Heart right ventricle (tissue), 16 donors: ENCODE measurements around the gene SLC25A11. TPM values are rescaled to one million over a fixed set of nuclear protein-coding genes. Genes with fewer than 3 reads are reported as not detected.

Experiments used
- ATAC-seq, 8 donors: fragments of 200-7000 bp; cut with Tn5 transposase; one replicate each; pipeline ENCODE4 v1.9.1; 2020; ENCODE audit warnings: mild to moderate bottlenecking in 8 of 8, moderate library complexity in 8 of 8, moderate number of reproducible peaks in 1 of 8
- DNase-seq, 2 donors: peaks; one replicate each; pipeline ENCODE4 v3.0.0-alpha.2; 2020
- H3K27ac ChIP-seq, 10 donors: fragments of 200-600 bp; sonication (generic) in 2 of 10; one replicate each; pipeline versions ENCODE4 v1.5.0 to v1.8.0; 2020 to 2022; ENCODE audit warnings: mild to moderate bottlenecking in 3 of 10
- H3K27me3 ChIP-seq, 7 donors: fragments of 200-600 bp; one replicate each; pipeline ENCODE4 v1.8.0; 2021 to 2022; ENCODE audit warnings: mild to moderate bottlenecking in 2 of 7
- H3K36me3 ChIP-seq, 9 donors: fragments of 200-600 bp; sonication (generic) in 1 of 9; one replicate each; pipeline versions ENCODE4 v1.5.0 to v1.8.0; 2020 to 2022; ENCODE audit warnings: mild to moderate bottlenecking in 2 of 9
- H3K4me1 ChIP-seq, 9 donors: fragments of 200-600 bp; sonication (generic) in 1 of 9; one replicate each; pipeline versions ENCODE4 v1.5.0 to v1.8.0; 2020 to 2022; ENCODE audit warnings: mild to moderate bottlenecking in 4 of 9
- H3K4me3 ChIP-seq, 10 donors: fragments of 200-600 bp; sonication (generic) in 2 of 10; one replicate each; pipeline versions ENCODE4 v1.5.0 to v1.8.0; 2020 to 2022; ENCODE audit warnings: mild to moderate bottlenecking in 7 of 10, moderate library complexity in 2 of 10
- H3K9me3 ChIP-seq, 11 donors: fragments of 200-600 bp in 10 of 11; sonication (generic) in 2 of 11; one replicate each; pipeline versions ENCODE4 v1.5.0 to v1.8.0; 2013 to 2022; ENCODE audit warnings: mild to moderate bottlenecking in 2 of 11, control low read depth in 1 of 11, moderate library complexity in 1 of 11
- CTCF ChIP-seq, 9 donors: fragments of 200-600 bp; sonication (generic) in 2 of 9; IDR thresholded peaks; one replicate each; pipeline versions ENCODE4 v1.5.0 to v1.8.0; 2021 to 2022; ENCODE audit warnings: antibody characterized with exemption in 9 of 9, mild to moderate bottlenecking in 5 of 9, moderate library complexity in 1 of 9
- WGBS, 2 donors: extraction: QIAGEN DNeasy Blood & Tissue Kit; methylation state at CpG; one replicate each; pipeline ENCODE4 v1.1.7; 2013; ENCODE audit warnings: inconsistent platforms in 1 of 2; 5-methylcytosine and 5-hydroxymethylcytosine counted together
- intact Hi-C, 10 donors: fragments of 100-400 bp; cut with DNase I; formaldehyde crosslinking; loops; one replicate each; pipeline versions ENCODE4 v1.11.1 to v1.14.2; 2022
- polyA plus RNA-seq, 2 donors: library from polyadenylated mRNA; stranded (reverse); fragments of 200-250 nt; gene quantifications; one replicate each; pipeline ENCODE4 v1.2.3, GENCODE V29; 2013
- total RNA-seq, 10 donors: library from RNA; stranded (reverse); fragmentation: NEBNext Ultra II Directional in 3 of 10; extraction: Animal tissue kit (Norgen Biotek cat#: 25700) in 3 of 10; gene quantifications; one replicate each; pipeline versions ENCODE4 v1.2.1 to v1.2.4, GENCODE V29; 2021 to 2023
- donor health status: Arrhythmogenic right ventricular cardiomyopathy.
- donor health status: ischemic (EF 13 %, LVEDD 7.1; RV severe dilation, severe dysfunction).
- donor health status: healthy with polysubstance abuse.
- donor health status: DM: no; HTN: yes; CAD: no.
- donor health status: DM: no; HTN: no; CAD: no.
- donor health status: ischemic (EF 25% LVEDD 6.9; RV normal size, moderate dysfunction).
- donor health status: ischemic (EF 25% LVEDD 5.7; RV mildly dilated, moderate dysfunction).
- donor health status: healthy.
- donor health status: DM: yes; HTN: yes; CAD: no.
- donor health status: Ischemic cardiomyopathy.
- donor health status: ischemic (EF 35%, LVEDD 5.7; RV mildly dilated, moderate dysfunction).
- donor health status: nonischemic (EF 11% LVEDD 7.7; RV severe dilation, severe dysfunction).
- donor health status: DM: yes; HTN: yes; CAD: no.
- donor health status: PGD.
- donor health status: ischemic (EF 29% LVEDD 5.4; RV normal size, mild dysfunction).
- donor health status: nonischemic (EF 23%, LVEDD 6.1; RV moderate dilation, normal function).

Gene SLC25A11
- total and polyA plus RNA-seq, 12 donors: 126 to 312 (median 240) TPM

GRCh38 chr17:4950746-4951204 lies 10.9 kb upstream of the SLC25A11 start, which contains the start of gene ENO3:
Gene ENO3, plus strand, starts transcription at chr17:4951119. Its CDS starts 711 bp downstream, at chr17:4951830.
- TF ChIP-seq CTCF (IDR thresholded peaks at IDR 0.05): no peak
- 30 to 35% methylated on average over 7 of the region's 7 CpGs for WGBS, 2 donors
- peaks cover 11 to 58% (median 35%) of the 10 kb centered on the region in 9 donors for H3K4me1 ChIP-seq
- peaks cover 0 to 17% (median 9%) of the 10 kb centered on the region in 9 donors for H3K36me3 ChIP-seq
- no peaks in the 10 kb centered on the region for H3K9me3 ChIP-seq
- ATAC-seq (peak in 3 of 8 donors; percentile 22 to 48 (median 37)), DNase-seq (peak in 1 of 2 donors; percentile 64)
- H3K27me3 ChIP-seq: no peaks in the 10 kb centered on the region
- intact Hi-C loops: loop anchor here in 2 of 10 donors (1.0 kb wide), 2 partner anchors 16 to 17 kb away; partner anchors contain the start of gene SPAG7 (in 1 of the 2)
- H3K27ac ChIP-seq: peak within 1 kb of the TSS; percentile 89 to 100 (median 99)
- H3K4me3 ChIP-seq: peak within 1 kb of the TSS in 9 of 10 donors; percentile 67 to 100 (median 98)

- Histone ChIP-seq H3K4me3 (peak overlapping the region in 9 of 10 donors; percentile 67 to 100 (median 98)), H3K27ac (peak overlapping the region; percentile 89 to 100 (median 99)), H3K27me3 (no peaks in the 10 kb centered on the region), H3K9me3 (no peaks in the 10 kb centered on the region), H3K36me3 (peaks cover 0 to 23% (median 8%) of the 10 kb centered on the region in 9 donors), H3K4me1 (peaks cover 15 to 63% (median 40%) of the 10 kb centered on the region in 9 donors)
- 3 to 5% methylated on average over 32 to 52 of the region's 52 CpGs for WGBS, 2 donors
- peak; percentile 70 to 82 for DNase-seq
- intact Hi-C loops: loop anchor here in 2 of 10 donors (1.0 kb wide), 2 partner anchors 16 to 17 kb away; partner anchors contain the start of gene SPAG7 (in 1 of the 2)
- TF ChIP-seq CTCF (IDR thresholded peaks at IDR 0.05): no peak
- peak in 6 of 8 donors; percentile 10 to 53 (median 36) for ATAC-seq
Observed at GRCh38 chr17:4950075-4950745, 10.4 kb upstream of the SLC25A11 start.

GRCh38 chr17:4949321-4950074 lies 9.7 kb upstream of the SLC25A11 start:
- DNase-seq (peak; percentile 75 to 76), ATAC-seq (peak; percentile 10 to 28 (median 16))
- intact Hi-C loops: loop anchor here in 7 of 10 donors (1.0 to 5.0 kb wide), 6 partner anchors 17 to 48 kb away; partner anchors contain the start of genes SPAG7 (in 5 of the 7), CAMTA2 (in 1 of the 7), INCA1 (in 1 of the 7) and KIF1C (in 1 of the 7)
- H3K27me3 ChIP-seq: no peaks in the 10 kb centered on the region
- TF ChIP-seq CTCF (IDR thresholded peaks at IDR 0.05): no peak
- peaks cover 0 to 30% (median 5%) of the 10 kb centered on the region in 9 donors for H3K36me3 ChIP-seq
- H3K4me3 ChIP-seq: peak overlapping the region; percentile 32 to 100 (median 98)
- no peaks in the 10 kb centered on the region for H3K9me3 ChIP-seq
- peaks cover 18 to 70% (median 47%) of the 10 kb centered on the region in 9 donors for H3K4me1 ChIP-seq
- 0 to 1% methylated on average over 67 to 75 of the region's 75 CpGs for WGBS, 2 donors
- peak overlapping the region; percentile 89 to 100 (median 99) for H3K27ac ChIP-seq
